Measurements from ENCODE around the gene EIF3F.

The EIF3F gene

DNA sequence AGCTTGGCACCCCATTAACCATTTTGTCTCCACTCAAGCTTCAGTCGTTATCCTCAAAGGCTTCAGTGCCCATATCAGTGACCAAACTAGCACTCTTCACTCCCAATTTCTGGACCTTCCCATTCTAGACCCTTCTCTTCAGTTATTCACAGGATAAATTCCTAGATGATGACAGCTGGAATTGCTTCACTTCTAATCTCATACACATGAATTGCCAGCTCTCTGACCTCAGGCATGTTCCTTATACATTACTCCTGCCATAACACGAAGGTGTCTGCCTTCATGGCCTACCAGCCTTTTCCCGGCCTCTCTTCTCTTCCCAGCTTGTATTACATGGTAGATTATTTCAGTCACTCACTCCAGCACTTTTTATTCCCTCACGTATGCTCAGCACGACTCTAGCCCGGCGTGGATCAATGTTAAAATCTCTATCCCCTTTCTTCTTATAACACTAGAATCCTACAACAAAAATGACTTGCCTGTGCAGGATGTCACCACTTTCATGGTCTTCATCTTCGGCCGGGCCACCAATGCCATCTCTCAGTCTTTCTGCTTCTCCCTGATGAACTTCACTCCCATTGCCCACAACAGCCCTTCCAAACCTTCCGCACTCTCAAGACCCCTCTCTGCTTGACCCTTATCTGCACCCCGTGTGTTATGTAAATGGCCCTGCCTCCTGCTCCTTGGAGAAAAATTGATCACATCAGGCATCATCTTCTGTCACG lies 36.9 kb downstream of the EIF3F start:
- peak; percentile 80 for DNase-seq

- DNase-seq = no peak
These were observed 38.0 kb downstream of the EIF3F start for GRCh38 chr11:8025123-8025522.

DNA sequence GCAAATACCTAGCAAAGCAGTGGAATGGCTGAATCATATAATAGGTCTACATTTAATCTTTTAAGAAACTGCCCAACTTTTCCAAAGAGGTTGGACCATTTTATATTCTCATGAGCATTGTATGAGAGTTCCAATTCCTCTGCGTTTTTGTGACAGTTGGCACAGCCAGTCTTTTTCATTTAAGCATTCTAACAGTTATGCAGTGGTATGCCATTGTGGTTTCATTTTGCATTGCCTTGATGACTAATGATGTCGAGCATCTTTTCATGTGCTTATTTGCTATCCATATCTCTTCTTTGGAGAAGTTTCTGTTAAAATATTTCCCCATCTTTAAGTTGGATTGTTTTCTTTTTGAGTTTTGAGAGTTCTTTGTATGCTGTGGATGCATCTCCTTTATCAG lies 38.7 kb downstream of the EIF3F start:
- peak; percentile 66 for DNase-seq

GRCh38 chr11:8026982-8027381 lies 39.8 kb downstream of the EIF3F start:
- no peak for DNase-seq

DNA sequence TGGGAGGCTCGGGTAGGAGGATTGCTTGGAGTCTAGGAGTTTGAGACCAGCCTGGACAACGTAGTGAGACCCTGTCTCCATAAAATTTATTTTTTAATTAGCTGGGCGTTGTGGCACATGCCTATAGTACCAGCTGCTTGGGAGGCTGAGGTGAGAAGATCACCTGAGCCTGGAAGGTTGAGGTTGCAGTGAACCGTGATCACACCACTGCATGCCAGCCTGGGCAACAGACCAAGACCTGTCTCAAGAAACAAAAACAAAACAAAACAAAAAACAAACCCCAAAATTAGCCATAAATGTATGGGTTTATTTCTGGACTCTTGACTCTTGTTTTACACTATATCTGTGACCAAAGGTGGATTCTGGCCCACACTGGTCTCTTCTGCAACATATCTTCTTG lies 41.6 kb downstream of the EIF3F start:
- DNase-seq = no peak

- no peak for DNase-seq
These were observed 43.5 kb downstream of the EIF3F start for GRCh38 chr11:8030526-8031247.

- no peak for DNase-seq
These were observed 44.3 kb downstream of the EIF3F start for GRCh38 chr11:8031248-8032115.

DNA sequence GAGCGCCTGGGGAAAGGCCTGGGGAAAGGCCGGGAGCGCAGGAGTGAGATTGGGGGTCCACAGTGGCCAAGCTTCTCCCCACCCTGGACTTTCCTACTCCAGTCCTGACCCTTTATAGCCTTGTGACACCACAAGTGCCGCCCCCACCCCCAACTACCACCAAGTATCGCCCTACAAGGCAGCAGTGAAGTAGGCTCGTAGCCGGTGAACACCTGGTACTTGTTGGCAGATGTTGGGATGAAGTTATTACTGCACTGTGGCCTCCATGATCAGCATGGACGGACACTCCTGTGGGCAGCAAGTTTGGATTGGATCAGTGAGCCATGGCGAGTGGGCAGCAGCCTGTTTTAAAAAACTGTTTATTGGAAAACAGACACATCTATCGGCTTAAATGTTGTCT lies 45.0 kb downstream of the EIF3F start:
- no peak for DNase-seq

- DNase-seq = no peak
These were observed 45.6 kb downstream of the EIF3F start for GRCh38 chr11:8032576-8033304.

DNA sequence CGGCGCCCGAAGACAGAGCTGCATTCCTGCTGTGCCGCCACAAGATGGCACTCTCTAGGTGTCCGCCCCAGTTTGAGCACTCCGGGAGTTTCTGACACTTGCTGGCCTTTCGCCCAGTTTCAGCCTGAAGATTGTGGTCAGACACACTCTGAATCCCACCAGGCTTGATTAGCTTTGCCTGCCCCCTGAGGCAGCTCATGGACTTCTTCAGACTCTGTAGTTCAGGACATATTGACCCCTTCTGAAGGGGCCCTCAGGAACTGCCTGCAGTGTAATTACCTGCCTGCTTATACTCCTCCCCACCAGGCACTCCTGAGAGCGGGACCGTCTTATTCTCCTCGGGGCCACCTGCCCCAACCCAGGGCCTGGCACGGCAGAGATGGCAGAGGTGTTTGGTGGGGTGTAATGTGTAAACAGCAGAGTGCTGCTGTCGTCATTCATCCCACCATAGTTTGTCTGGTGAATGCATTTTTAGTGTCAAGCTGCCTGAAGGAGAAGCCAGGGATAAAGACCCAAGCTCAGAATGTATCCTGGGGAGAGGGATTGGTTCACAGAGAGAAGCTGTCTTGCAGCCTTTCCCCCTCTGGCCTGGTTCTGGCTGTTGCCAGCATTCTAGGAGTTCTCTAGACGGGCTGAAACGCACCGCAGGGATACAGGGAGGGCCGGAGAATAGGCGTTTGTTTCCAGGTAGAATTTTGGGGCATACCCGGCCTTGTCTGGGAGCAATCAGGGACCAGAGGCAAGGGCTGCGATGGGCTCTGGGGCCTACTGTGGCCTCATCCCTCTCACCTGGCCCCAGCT lies 46.4 kb downstream of the EIF3F start:
- peak; percentile 70 for DNase-seq

- DNase-seq = no peak
These were observed 47.0 kb downstream of the EIF3F start for GRCh38 chr11:8034106-8034585.

DNA sequence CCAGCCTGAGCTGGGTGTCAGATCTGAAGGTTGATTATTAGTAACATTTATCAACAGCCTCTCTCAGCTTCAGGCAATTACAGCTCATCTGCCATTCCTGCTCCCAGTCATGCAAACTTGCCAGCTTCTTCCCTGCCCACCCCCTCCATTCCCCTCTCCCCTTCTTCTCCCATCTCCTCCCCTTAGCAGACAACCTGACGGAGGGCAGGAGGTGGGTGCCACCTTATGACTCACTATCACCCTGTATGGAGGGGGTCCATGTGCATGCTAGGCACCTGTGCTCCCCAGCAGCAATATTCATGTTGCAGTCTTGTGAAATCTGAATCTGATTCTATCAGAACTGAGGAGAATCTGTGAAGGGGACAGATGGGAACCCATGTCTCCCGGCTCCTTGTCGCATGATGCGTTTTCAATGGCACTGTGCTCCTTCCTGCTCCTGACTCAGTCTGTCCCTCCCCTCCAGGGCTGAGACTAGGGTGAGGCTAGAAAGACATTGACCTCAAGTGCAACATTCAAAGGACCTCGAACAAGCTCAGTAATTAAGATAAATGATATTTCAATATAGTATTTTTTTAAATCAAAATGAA lies 47.6 kb downstream of the EIF3F start:
- no peak for DNase-seq

GRCh38 chr11:8035200-8035855 lies 48.2 kb downstream of the EIF3F start:
- no peak for DNase-seq

DNA sequence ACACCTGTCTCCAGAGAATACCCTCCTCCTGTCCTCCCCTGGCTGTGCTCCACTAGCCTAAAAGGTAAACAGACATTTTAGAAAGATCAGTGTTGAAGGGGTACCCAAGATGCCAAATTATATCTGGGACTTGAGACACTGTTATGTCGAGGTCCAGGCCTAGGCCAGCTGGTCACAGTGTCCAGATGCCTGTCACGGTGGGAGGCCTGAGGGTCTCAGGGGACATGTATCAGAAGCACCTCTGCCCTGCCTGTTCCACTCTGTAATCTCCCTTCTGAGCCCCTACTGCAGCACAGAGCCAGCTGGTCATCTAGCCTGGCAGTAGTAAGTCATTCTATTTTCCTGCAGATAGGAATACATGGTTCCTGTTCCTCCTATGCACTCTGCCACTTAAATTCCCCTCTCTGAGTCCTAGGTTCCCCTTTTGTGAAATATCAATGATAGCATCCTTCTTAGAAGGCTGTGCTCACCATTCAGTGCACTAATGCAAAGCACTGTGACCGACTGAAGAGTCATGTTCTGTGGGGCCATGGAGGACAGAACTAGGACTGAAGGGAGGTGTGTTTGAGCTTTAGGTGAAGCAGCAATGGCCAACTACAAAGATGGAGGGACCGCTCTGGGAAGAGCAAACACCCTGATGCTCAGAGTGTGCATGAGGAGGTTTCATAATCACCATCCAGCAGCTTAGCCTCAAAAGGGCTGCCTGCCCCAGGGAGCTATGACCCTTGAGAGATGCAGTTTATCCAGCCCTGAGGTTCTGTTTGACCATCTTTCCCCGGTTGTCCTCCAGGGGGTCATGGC lies 49.1 kb downstream of the EIF3F start:
- no peak for DNase-seq

GRCh38 chr11:8036986-8037385 lies 49.8 kb downstream of the EIF3F start:
- DNase-seq = no peak

DNA sequence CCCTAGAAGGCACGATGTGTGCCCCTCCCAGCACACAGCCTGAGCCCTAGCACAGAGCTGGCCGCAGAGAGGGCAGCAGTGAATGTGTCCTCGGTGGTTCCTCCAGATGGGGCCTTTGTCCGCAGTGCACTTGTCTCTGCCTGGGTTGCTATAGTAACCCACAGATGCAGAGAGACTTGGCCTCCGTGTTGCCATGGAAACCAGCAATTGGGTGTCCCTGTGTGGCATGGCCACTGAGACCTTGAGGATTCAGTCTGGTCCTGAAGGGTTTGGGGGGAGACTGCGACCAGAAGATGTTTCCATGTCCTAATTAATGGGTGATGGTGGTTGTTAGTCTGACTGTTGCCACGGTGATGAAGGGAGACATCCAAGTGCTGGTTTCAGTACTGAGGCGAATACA lies 51.3 kb downstream of the EIF3F start:
- no peak for DNase-seq

DNA sequence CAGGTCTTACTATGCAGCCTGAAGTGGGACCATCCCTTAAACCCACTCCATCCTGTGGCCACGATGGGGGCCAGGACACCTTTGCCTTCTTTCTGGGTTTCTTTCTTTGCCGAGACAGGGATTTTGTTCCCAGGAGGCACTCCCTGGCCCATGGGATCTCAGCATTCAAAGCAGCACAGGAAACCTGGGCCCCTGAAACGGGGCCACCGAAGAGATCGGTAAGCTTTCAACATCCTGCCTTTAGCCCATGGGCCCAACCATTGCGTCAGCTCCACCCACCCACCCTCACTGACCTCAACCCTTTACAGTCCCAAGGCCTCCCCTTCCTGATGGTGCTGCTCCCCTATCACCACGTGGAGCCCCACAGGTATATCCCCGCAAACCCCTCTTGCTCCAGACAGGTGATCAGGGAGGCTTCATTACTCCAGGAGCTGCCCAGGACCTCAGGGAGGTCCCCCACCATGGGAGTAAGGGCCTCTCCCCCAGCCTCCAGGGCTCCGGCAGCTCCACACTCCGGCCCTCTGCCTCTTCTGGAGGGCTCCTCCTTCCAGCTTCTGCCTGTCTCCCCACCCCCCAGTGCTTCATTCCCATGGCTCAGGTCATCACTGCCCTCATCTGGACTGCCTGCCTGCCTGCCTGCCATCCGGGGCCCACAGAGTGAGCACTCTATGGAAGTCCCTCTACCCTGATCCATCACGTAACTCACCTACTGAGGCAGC lies 51.8 kb downstream of the EIF3F start:
- no peak for DNase-seq

GRCh38 chr11:8039530-8040260 lies 52.6 kb downstream of the EIF3F start:
- DNase-seq = no peak

All from NCI-H226 (cell line).